ENCODE data around the gene CFAP46.

The CFAP46 gene

GRCh38 chr10:132959559-132959961 lies 17.2 kb upstream of the CFAP46 start:
- H3K9me2 ChIP-seq (replicated peaks; ENCODE audit: low read depth, low read length) = no peaks in the 10 kb centered on the region
- H3K36me3 ChIP-seq (ENCODE audit: insufficient read depth, low read length) = no peaks in the 10 kb centered on the region
- H4K20me1 ChIP-seq (ENCODE audit: insufficient read depth, low read length, poor library complexity, severe bottlenecking) = no peaks in the 10 kb centered on the region
- H2AFZ ChIP-seq (ENCODE audit: low read length) = no peak overlapping the region
- no peaks in the 10 kb centered on the region for H3K27me3 ChIP-seq (ENCODE audit: insufficient read depth, low read length, poor library complexity, severe bottlenecking)
- no peak overlapping the region for H3K9ac ChIP-seq (ENCODE audit: low read depth, low read length, poor library complexity, severe bottlenecking)
- TF ChIP-seq EZH2phosphoT487 (IDR thresholded peaks at IDR 0.05; ENCODE audit: borderline replicate concordance) (no peak), CTCF (conservative IDR thresholded peaks at IDR 0.05; ENCODE audit: low read length) (no peak)
- no peak overlapping the region for H3K4me2 ChIP-seq (ENCODE audit: low read depth, low read length, poor library complexity, severe bottlenecking)
- H3K4me1 ChIP-seq (ENCODE audit: insufficient read depth, low read length, poor library complexity, severe bottlenecking) = no peaks in the 10 kb centered on the region
- no peaks in the 10 kb centered on the region for H3F3A ChIP-seq (ENCODE audit: low read depth)
- H3K79me2 ChIP-seq (ENCODE audit: insufficient read depth, low read length) = no peaks in the 10 kb centered on the region
- no peaks in the 10 kb centered on the region; the same call in 1 of the 2 replicates for H3K9me3 ChIP-seq (ENCODE audit: insufficient read depth, low read depth, low read length)
- H3K4me3 ChIP-seq (ENCODE audit: low read length, poor library complexity, severe bottlenecking) = no peak overlapping the region

GRCh38 chr10:132958883-132959558 lies 16.7 kb upstream of the CFAP46 start:
- Histone ChIP-seq H3K9ac (ENCODE audit: low read depth, low read length, poor library complexity, severe bottlenecking) (no peak overlapping the region), H3K36me3 (ENCODE audit: insufficient read depth, low read length) (no peaks in the 10 kb centered on the region), H3K9me2 (replicated peaks; ENCODE audit: low read depth, low read length) (no peaks in the 10 kb centered on the region), H3K9me3 (ENCODE audit: insufficient read depth, low read depth, low read length) (no peaks in the 10 kb centered on the region; the same call in 1 of the 2 replicates), H3F3A (ENCODE audit: low read depth) (no peaks in the 10 kb centered on the region), H2AFZ (ENCODE audit: low read length) (no peak overlapping the region), H3K27me3 (ENCODE audit: insufficient read depth, low read length, poor library complexity, severe bottlenecking) (no peaks in the 10 kb centered on the region), H4K20me1 (ENCODE audit: insufficient read depth, low read length, poor library complexity, severe bottlenecking) (no peaks in the 10 kb centered on the region), H3K4me3 (ENCODE audit: low read length, poor library complexity, severe bottlenecking) (no peak overlapping the region), H3K4me2 (ENCODE audit: low read depth, low read length, poor library complexity, severe bottlenecking) (no peak overlapping the region), H3K79me2 (ENCODE audit: insufficient read depth, low read length) (no peaks in the 10 kb centered on the region), H3K4me1 (ENCODE audit: insufficient read depth, low read length, poor library complexity, severe bottlenecking) (no peaks in the 10 kb centered on the region)
- no peak for TF ChIP-seq EZH2phosphoT487 (IDR thresholded peaks at IDR 0.05; ENCODE audit: borderline replicate concordance)
- TF ChIP-seq CTCF (conservative IDR thresholded peaks at IDR 0.05; ENCODE audit: low read length) = no peak

GRCh38 chr10:132957981-132958882 lies 15.9 kb upstream of the CFAP46 start:
- Histone ChIP-seq H3K9me3 (ENCODE audit: insufficient read depth, low read depth, low read length) (no peaks in the 10 kb centered on the region; the same call in 1 of the 2 replicates), H3F3A (ENCODE audit: low read depth) (no peaks in the 10 kb centered on the region), H3K79me2 (ENCODE audit: insufficient read depth, low read length) (no peaks in the 10 kb centered on the region), H3K9ac (ENCODE audit: low read depth, low read length, poor library complexity, severe bottlenecking) (no peak overlapping the region), H3K4me2 (ENCODE audit: low read depth, low read length, poor library complexity, severe bottlenecking) (no peak overlapping the region), H2AFZ (ENCODE audit: low read length) (no peak overlapping the region), H3K27me3 (ENCODE audit: insufficient read depth, low read length, poor library complexity, severe bottlenecking) (no peaks in the 10 kb centered on the region), H3K4me3 (ENCODE audit: low read length, poor library complexity, severe bottlenecking) (no peak overlapping the region), H3K9me2 (replicated peaks; ENCODE audit: low read depth, low read length) (no peaks in the 10 kb centered on the region), H3K4me1 (ENCODE audit: insufficient read depth, low read length, poor library complexity, severe bottlenecking) (no peaks in the 10 kb centered on the region), H3K36me3 (ENCODE audit: insufficient read depth, low read length) (no peaks in the 10 kb centered on the region), H4K20me1 (ENCODE audit: insufficient read depth, low read length, poor library complexity, severe bottlenecking) (no peaks in the 10 kb centered on the region)
- TF ChIP-seq EZH2phosphoT487 (IDR thresholded peaks at IDR 0.05; ENCODE audit: borderline replicate concordance) (no peak), CTCF (conservative IDR thresholded peaks at IDR 0.05; ENCODE audit: low read length) (no peak)
